GM04504 (cell line): Measurements from ENCODE around the gene ACTG1.
A peak's percentile ranks its signal among the peaks of the same experiment; 100 is the strongest.

Experiments used
- DNase-seq: peaks from one replicate; pipeline ENCODE4 v3.0.0-alpha.2; 2012; ENCODE audit warnings: low read depth

ACTG1 gene

GRCh38 chr17:81517339-81518112, 4.9 kb upstream of the ACTG1 start:
- no peak for DNase-seq

DNA sequence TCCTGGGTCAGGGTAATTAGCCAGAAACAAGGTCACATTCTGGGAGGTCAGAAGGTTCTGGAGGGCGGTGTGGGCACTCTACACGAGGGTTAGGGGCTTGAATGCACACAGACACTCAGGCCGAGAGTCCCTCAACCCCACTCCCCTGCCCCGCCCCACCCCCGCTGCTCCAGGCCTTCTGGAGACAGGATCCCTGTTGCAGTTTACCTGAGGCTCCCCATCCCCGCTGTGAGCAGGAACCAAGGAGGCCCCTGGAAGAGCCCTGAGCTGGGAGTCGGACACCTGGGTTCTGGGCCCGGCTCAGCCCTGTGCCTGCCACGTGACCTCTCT, 4.4 kb upstream of the ACTG1 start:
- DNase-seq, result no peak

GRCh38 chr17:81516439-81516838, 3.8 kb upstream of the ACTG1 start:
- no peak for DNase-seq

GRCh38 chr17:81515530-81516041, 3.0 kb upstream of the ACTG1 start:
- DNase-seq, result no peak

DNA sequence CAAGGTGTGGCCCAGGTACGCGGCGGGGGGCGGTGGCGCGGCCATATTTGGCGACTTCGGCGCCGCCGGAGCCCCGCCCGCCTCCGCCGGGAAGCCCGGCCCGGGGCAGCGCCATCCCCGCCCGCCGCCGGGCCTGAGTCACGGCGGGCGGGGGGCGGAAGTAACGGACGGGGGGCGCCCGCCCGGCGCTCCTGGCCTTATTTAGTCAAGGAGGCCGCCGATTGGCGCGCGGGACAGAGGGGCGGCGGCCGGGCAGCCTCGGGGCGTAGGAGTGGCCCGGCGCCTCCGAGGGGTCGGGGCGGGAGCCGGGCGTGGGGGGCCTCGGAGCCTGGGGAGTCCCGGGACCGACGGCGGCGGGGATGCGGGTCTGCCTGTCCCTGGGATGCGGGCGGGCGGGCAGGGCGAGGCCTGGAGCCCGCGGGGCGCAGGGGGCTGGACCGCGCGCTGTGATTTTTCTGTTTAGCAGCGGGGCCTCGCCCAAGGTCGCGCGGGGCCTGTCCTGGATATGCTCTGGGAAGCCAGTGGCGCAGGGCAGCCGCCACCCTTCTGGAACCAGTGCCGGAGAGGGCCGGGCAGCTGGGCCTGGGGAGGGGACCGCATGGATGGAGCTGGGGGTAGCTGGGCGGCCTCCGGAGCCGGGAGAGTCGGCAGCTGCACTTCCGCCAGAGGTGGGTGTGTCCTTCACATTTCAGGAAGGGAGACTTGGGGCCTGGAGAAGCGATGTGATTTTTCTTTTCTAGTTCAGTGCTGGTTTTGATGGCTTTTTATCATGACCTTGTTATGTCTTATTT, 2.3 kb upstream of the ACTG1 start:
- DNase-seq, result peak; percentile 72

DNA sequence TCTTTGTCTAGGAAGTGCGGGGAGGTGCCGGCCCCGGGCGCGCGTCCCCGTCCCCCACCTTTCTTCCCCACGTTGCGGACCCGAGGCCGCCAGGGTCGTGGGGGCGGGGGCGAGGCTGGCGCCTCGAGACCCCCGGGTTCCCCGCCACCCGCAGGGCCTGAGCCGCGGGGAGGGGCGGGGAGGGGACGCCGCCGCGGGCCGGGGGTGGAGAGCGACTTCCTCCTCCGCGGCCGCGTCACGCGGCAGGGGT, 1.8 kb upstream of the ACTG1 start:
- no peak for DNase-seq

DNA sequence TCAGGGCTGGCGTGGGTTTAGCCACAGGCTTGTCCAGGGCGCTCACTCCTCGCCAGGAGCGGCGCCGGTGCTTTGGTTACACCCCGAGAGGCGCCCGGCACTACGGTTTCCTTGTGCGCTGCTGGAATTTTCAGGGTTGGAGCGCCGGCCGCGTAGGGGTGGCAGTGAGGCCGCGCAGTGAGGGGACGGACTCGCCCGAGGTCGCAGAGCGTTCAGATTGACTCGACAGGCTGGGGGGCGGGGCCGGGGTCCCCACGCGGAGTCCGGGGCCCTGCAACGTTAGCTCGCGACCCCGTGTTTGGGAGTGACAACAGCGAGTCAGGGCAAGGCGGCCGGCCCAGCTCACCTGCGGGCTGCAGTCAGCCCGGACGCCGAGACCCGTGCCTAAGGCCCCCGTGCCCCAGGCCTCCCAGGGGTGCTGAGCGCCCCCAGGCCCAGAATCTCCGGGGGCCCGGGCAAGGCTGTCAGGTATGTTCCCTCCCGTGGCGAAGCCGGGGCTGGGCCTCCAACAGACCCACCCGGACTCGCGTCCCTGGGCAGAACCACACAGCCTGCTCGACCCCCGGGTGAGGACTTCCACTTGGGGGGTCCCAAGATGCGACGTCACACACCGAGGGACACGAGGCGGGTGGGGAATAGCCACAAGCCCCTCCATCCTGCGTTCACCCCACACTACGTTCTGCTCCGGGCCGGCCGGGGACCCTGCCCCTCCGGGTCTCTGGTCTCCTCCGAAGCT, 1.3 kb upstream of the ACTG1 start:
- no peak for DNase-seq

DNA sequence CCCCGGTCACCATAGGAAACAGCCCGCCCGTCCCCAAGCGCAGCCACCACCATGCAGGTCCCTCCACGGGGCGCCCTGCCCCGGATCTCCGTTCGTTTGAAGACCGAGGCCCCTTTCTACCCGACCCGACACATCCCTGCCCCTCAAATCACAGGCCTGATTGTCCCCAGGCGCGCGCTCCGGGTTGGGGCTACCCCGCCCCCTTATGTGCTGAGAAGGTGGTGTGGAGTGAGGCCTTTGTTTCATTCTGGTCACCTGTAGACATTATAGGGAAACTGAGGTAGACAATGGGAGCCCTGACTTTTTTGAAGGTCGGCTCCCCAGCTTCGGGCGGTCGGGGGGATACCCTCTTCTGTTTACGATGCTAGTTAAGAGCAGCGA, 763 bp upstream of the ACTG1 start:
- no peak for DNase-seq

DNA sequence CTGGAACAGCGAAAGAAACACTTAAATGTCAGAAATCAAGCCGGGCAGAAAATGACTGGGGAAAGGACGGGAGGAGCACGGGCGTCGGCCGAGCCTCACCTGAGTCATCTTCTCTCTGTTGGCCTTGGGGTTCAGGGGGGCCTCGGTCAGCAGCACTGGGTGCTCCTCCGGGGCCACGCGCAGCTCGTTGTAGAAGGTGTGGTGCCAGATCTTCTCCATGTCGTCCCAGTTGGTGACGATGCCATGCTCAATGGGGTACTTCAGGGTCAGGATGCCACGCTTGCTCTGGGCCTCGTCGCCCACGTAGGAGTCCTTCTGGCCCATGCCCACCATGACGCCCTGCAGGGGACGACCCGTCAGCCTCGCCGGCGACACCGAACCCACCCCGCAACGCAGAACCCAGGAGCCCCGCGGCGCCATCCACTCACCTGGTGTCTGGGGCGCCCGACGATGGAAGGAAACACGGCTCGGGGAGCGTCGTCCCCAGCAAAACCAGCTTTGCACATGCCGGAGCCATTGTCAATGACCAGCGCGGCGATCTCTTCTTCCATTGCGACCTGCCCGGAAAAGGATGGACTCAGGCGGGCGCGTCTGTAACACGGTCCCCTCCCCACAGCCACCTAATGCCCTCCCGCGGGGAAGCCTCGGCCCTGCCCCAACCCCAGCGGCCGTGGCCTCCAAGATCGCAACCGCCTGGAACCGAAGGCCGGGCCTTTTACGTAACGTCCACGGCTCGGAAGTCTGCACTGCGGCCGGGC, 616 bp downstream of the ACTG1 start:
- no peak for DNase-seq

DNA sequence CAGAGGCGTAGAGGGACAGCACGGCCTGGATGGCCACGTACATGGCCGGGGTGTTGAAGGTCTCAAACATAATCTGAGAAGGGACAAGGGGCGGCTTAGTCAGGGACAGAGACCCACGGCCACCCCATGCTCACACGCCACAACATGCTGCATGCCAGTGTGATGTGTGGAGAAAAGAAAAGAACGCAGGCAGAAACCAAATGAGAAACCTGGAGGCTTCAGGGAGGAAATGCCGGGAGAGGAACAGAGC, 1.1 kb downstream of the ACTG1 start:
- no peak for DNase-seq

DNA sequence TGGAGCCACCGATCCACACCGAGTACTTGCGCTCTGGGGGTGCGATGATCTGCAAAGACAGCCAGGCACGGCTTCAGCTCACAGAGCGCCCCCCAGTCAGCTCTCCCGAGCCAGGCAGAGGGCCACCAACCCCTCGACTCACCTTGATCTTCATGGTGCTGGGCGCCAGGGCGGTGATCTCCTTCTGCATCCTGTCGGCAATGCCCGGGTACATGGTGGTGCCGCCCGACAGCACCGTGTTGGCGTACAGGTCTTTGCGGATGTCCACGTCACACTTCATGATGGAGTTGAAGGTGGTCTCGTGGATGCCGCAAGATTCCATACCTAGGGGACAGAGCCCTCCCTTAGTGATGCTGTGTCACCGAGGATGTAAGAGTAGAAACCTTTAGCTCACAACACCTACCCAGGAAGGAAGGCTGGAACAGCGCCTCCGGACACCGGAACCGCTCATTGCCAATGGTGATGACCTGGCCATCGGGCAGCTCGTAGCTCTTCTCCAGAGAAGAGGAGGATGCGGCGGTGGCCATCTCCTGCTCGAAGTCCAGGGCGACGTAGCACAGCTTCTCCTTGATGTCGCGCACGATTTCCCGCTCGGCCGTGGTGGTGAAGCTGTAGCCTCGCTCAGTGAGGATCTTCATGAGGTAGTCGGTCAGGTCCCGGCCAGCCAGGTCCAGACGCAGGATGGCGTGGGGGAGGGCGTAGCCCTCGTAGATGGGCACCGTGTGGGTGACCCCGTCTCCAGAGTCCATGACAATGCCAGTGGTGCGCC, 1.6 kb downstream of the ACTG1 start:
- no peak for DNase-seq

DNA sequence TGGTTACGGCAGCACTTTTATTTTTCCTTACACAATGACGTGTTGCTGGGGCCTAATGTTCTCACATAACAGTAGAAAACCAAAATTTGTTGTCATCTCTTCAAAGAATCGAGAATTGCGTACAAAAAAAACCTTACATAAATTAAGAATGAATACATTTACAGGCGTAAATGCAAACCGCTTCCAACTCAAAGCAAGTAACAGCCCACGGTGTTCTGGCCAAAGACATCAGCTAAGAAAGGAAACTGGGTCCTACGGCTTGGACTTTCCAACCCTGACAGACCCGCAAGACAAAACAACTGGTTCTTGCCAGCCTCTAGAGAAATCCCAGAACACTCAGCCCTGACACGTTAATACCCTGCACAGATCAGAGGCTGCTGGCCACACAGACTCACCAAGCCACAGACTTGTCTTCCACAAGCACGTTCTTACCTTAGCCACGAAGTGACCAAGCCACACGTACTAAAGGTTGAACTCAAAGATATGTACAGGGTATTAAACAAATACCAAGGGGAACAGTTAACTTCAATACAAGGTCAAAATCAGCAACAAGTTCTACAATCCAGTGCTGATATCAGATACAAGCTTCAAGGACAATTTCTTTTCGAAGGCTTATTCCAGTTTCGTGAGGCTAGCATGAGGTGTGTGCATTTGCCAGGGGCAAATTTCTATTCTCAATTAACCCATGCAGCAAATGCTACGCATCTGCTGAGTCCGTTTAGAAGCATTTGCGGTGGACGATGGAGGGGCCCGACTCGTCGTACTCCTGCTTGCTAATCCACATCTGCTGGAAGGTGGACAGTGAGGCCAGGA, 2.4 kb downstream of the ACTG1 start:
- DNase-seq, result no peak

DNA sequence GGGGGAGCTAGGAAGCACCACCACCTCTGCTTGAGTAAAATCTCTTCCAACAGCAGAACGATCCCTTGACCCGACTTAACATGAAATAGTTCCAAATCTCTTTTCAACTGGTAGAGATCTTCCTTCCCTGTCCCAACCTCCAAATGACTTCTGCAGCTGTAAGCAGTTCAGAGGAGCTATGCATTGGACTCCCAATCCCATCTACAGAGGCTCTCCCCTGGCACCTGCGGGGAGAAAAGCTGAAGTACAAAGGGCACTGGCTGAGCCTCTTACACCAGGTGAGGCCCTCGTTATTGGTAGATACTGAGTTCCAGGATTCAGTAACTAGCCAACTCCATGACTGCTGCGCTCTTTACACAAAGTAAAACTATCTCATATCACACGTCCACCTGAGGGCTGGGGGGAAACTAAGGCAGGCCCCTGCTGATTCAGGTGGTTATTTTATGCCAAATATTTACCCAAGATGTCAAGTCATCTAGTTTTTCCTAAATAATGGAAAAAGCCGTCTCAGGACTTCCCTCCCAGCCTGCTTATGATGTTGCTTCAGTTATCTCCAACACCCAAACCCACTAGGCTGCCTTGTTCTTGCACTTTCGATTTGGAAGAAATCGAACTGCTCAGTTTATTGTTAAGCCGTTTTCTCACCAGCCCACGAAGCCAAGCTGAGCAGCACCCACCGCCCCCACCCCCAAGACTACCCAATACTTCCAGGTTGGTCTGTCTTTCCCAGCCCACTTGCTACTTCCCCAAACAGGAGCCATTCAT, 3.2 kb downstream of the ACTG1 start:
- DNase-seq, result no peak

DNA sequence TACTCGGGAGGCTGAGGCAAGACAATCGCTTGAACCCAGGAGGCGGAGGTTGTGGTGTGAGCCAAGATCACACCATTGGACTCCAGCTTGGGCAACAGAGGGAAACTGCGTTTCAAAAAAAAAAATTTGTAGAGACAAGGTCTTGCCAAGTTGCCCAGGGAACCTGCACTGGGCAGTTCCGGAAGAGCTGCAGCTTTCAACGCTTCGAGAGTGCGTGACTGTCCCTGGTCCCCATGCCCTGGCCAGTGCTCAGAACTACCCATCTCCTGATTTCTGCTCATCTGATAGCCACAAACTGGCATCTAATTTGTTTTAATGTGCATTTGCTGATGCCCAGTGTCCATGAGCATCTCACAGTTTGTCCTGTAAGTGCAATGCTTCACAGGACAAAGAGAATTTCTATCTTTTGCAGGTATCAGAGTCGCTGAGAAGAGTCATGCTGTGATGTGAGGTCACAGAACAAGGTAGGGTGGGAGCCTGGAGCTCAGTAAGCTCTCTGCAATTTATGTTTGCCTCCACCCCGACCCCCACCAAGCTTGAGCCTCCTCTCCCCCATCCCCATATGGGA, 3.9 kb downstream of the ACTG1 start:
- DNase-seq, result no peak

GRCh38 chr17:81503619-81504018, 9.0 kb downstream of the ACTG1 start:
- DNase-seq, result no peak

- DNase-seq, result no peak
Measured at GRCh38 chr17:81502471-81503017, 10.1 kb downstream of the ACTG1 start.

- DNase-seq, result no peak
Measured at GRCh38 chr17:81500047-81500446, 12.6 kb downstream of the ACTG1 start.

GRCh38 chr17:81499601-81499970, 13.0 kb downstream of the ACTG1 start:
- no peak for DNase-seq

DNA sequence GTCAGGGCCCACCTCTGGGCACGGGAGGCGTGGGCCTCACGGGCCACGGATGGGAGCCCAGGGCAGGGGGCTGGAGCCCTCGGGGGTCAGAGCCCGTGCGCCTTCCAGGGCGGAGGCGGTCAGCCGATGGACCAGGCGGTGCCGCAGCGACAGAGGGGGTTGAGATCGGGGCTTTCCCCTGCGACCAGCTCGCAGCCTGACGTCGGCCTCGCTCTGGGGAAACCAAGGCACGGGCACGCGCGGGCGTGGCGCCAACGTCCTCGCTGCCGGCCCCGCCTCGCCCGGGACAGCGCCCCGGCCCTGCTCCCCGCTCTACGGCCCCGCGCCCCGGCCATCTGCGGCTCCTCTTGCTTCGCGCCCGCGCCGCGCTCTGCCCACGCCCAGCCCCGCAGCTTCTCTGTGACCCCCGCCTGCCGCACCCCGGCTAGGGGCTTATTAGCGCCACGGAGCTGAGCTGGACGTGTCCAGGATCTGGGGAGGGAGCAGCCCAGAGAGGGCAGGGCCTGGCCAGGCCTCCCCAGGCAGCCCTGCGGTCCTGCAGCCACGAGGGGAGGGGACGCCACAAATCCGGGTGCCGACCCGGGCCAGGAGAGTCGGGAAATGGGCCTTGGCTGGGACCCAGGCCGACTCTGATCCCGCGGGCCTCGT, 13.5 kb downstream of the ACTG1 start:
- DNase-seq, result no peak
